ENCODE results near the gene MATCAP1.

MATCAP1 gene

GRCh38 chr16:67200491-67200890 lies 16.7 kb upstream of the MATCAP1 start:
- Histone ChIP-seq H3K4me2 (ENCODE audit: insufficient read depth, low read length) (no peak overlapping the region), H3K36me3 (ENCODE audit: insufficient read depth, low read length) (peaks cover 82% of the 10 kb centered on the region), H3K4me3 (ENCODE audit: low read depth in 1 of 2, low read length in 2 of 2) (no peak overlapping the region), H3K27me3 (ENCODE audit: insufficient read depth, low read length, poor library complexity) (no peaks in the 10 kb centered on the region), H3K4me1 (ENCODE audit: insufficient read depth, low read length) (no peaks in the 10 kb centered on the region; the same call in 1 of the 2 replicates), H3K9me3 (ENCODE audit: insufficient read depth, low read length, severe bottlenecking) (no peaks in the 10 kb centered on the region), H3K9ac (ENCODE audit: low read depth, low read length) (no peak overlapping the region), H4K20me1 (ENCODE audit: insufficient read depth, low read length) (peaks cover 31% of the 10 kb centered on the region), H3K79me2 (ENCODE audit: insufficient read depth, low read length) (peaks cover 1% of the 10 kb centered on the region), H2AFZ (ENCODE audit: low read depth, low read length) (no peak overlapping the region), H3K27ac (ENCODE audit: low read length) (no peak overlapping the region)
- no peak for DNase-seq
- no peak for TF ChIP-seq CTCF (IDR thresholded peaks at IDR 0.05; ENCODE audit: borderline replicate concordance, extremely low read depth, low read length, poor library complexity, severe bottlenecking)
- TF ChIP-seq EZH2 (IDR thresholded peaks at IDR 0.05; ENCODE audit: borderline replicate concordance, low read depth, low read length, severe bottlenecking), result no peak
- ATAC-seq (ENCODE audit: insufficient read depth, low read depth), result no peak

DNA sequence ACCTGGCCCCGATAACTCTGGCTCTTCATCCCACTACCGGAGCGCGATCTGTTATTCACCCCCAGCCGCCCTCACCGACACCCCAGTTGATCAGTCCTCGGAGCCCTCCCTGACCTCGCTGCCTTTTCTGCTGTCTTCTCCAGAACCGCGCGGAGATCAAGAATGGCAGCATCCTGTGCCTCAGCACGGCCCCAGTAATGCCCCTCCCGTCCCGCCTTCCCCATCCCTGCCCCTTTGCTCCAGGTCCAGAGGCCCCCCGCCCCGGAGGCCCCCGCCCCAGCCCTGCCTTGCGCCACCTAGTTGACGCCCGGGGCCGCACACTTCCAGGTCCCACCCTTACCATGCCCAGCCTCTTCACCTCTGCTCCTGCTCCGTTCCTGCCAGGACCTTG lies 16.0 kb upstream of the MATCAP1 start:
- Histone ChIP-seq H3K4me3 (ENCODE audit: low read depth in 1 of 2, low read length in 2 of 2) (no peak overlapping the region), H3K27me3 (ENCODE audit: insufficient read depth, low read length, poor library complexity) (no peaks in the 10 kb centered on the region), H3K36me3 (ENCODE audit: insufficient read depth, low read length) (peaks cover 89% of the 10 kb centered on the region), H3K9me3 (ENCODE audit: insufficient read depth, low read length, severe bottlenecking) (no peaks in the 10 kb centered on the region), H3K27ac (ENCODE audit: low read length) (no peak overlapping the region), H2AFZ (ENCODE audit: low read depth, low read length) (no peak overlapping the region), H3K4me1 (ENCODE audit: insufficient read depth, low read length) (no peaks in the 10 kb centered on the region; the same call in none of the 2 replicates), H3K4me2 (ENCODE audit: insufficient read depth, low read length) (no peak overlapping the region), H3K79me2 (ENCODE audit: insufficient read depth, low read length) (peaks cover 4% of the 10 kb centered on the region), H4K20me1 (ENCODE audit: insufficient read depth, low read length) (peaks cover 31% of the 10 kb centered on the region), H3K9ac (ENCODE audit: low read depth, low read length) (no peak overlapping the region)
- ATAC-seq (ENCODE audit: insufficient read depth, low read depth) (no peak), DNase-seq (no peak)
- TF ChIP-seq EZH2 (IDR thresholded peaks at IDR 0.05; ENCODE audit: borderline replicate concordance, low read depth, low read length, severe bottlenecking) (no peak), CTCF (IDR thresholded peaks at IDR 0.05; ENCODE audit: borderline replicate concordance, extremely low read depth, low read length, poor library complexity, severe bottlenecking) (no peak)

- DNase-seq, result no peak
- Histone ChIP-seq H3K36me3 (ENCODE audit: insufficient read depth, low read length) (peaks cover 93% of the 10 kb centered on the region), H3K79me2 (ENCODE audit: insufficient read depth, low read length) (peaks cover 10% of the 10 kb centered on the region), H2AFZ (ENCODE audit: low read depth, low read length) (no peak within 1 kb of the TSS), H3K4me3 (ENCODE audit: low read depth in 1 of 2, low read length in 2 of 2) (no peak within 1 kb of the TSS), H3K27ac (ENCODE audit: low read length) (no peak within 1 kb of the TSS), H3K9ac (ENCODE audit: low read depth, low read length) (no peak within 1 kb of the TSS), H3K9me3 (ENCODE audit: insufficient read depth, low read length, severe bottlenecking) (no peaks in the 10 kb centered on the region), H4K20me1 (ENCODE audit: insufficient read depth, low read length) (peaks cover 37% of the 10 kb centered on the region), H3K4me2 (ENCODE audit: insufficient read depth, low read length) (no peak within 1 kb of the TSS), H3K27me3 (ENCODE audit: insufficient read depth, low read length, poor library complexity) (no peaks in the 10 kb centered on the region), H3K4me1 (ENCODE audit: insufficient read depth, low read length) (peaks cover 6% of the 10 kb centered on the region)
- no peak for TF ChIP-seq CTCF (IDR thresholded peaks at IDR 0.05; ENCODE audit: borderline replicate concordance, extremely low read depth, low read length, poor library complexity, severe bottlenecking)
- ATAC-seq (ENCODE audit: insufficient read depth, low read depth), result no peak
Observed at GRCh38 chr16:67199011-67199807, 15.4 kb upstream of the MATCAP1 start, which contains the start of gene ELMO3. TSS of gene ELMO3 (plus strand) at chr16:67199131. CDS start at chr16:67199327, 196 bp downstream.
